HG03575 (cell line): ENCODE results near the gene KIF16B.
"Not testable (repeated sequence)": the region's sequence is repeated elsewhere in the genome, so short reads cannot be mapped to it uniquely, and the experiment has no call there.

Experiments used
- ATAC-seq: cut with Tn5 transposase; IDR thresholded peaks from one replicate; pipeline ENCODE4 v1.9.1; 2021; ENCODE audit not compliant: unreplicated experiment, insufficient number of reproducible peaks, low FRiP score; ENCODE audit errors: extremely low read depth

The KIF16B gene

DNA sequence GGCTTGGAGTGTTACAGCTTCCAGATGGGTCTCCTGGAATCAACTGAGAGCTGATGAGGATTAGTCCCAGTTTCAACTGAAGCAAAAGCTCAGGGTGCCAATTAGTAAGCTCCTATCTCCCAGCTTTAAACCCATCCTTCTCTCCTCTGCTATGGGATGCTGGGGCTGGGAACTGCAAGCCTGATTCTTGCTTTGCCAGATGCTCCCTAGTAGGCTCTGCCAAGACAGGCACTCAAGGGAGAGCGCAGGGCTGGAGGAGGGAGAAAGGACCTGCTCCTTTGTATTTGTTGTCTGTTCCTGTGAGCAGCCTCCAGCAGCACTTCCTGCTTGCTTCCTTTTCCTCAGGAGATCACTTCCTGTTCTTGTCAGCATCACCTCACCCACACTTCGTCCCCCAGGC lies 309.7 kb downstream of the KIF16B start:
- no peak for ATAC-seq

DNA sequence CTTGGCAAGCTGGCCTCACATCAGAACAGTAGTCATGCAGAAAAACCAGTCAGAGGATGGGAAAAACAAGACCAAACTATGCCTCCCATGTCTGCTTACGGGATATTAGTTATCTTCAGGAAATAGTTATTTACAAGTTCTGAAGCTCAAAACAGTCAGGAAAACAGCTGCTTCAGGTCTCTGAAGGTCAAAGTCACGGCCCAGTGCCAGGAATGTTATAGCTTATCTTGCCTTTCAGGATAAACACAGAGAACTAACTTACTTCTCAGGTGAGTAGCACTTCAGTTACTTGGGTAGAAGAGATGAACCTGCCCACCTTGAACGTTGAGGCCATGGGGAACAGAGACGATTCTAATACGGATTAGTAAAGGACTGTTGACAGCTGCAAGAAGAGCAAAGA lies 310.7 kb downstream of the KIF16B start:
- no peak for ATAC-seq

DNA sequence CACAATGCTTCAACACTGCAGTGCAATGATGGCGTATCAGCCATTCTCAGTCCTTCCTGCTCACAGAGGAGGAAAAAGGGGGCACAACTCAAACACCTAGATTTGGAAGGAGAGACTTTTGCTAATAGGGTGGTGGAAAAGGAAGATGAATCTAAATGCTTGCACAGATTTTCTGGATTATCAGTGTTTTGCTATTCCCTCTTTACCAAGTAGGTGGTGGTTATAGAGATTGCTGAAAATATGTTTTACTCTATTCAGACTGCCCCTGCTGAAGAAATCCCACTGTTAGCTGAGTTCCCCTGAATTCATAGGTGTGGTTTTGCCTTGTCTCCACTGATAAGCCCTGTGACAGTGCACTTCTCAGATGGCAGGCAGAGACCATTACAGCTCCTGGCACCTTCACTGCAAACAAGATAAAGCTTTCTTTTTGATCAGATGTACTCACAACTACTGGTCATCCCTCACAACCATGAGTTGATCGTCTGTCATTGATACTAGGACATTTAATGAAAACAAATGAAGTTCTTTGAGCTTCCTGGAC lies 311.4 kb downstream of the KIF16B start:
- no peak for ATAC-seq

DNA sequence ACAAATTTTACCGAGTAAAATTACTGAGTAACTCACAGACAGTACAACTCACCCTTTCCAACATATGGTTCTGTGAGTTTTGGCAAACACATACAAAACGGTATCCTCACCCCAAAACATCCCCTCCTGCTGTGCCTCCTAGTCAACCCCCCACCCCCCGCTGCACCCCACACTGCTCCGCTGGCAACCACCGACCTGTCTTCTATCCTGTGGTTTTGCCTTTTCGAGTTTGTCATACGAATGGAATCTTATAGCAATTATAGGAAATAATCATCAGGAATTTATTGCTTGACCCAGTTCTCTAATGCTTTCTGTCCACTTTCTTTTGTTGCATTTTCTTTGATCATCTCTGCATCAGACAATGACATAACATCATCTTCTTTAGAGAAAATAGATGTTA lies 312.3 kb downstream of the KIF16B start:
- ATAC-seq = no peak

DNA sequence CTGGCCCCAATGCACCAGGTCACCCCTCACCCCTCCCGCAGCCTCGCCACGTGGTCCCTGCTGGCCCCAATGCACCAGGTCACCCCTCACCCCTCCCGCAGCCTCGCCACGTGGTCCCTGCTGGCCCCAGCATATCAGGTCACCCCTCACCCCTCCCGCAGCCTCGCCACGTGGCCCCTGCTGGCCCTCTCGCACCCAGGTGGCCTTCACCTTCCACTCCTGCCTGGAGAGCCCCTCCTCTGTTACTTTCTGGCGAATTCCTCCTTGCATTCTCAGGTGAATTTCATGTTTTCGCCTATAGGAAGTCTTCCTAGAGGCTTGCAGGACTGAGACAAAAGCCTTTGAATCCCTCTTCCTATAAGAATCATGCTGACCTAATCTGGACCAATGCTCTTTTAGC lies 313.1 kb downstream of the KIF16B start:
- not testable (repeated sequence) for ATAC-seq

DNA sequence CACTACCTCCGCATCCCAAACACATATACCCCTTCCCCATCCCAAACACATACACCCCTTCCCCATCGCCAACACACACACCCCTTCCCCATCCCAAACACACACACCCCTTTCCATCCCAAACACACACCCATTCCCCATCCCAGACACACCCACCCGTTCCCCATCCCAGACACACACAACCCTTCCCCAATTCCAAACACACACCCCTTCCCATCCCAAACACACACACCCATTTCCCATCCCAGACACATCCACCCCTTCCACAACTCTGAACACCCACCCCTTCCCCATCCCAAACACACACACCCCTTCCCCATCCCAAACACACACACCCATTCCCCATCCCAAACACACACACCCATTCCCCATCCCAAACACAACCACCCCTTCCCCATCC lies 314.5 kb downstream of the KIF16B start:
- ATAC-seq = no peak

DNA sequence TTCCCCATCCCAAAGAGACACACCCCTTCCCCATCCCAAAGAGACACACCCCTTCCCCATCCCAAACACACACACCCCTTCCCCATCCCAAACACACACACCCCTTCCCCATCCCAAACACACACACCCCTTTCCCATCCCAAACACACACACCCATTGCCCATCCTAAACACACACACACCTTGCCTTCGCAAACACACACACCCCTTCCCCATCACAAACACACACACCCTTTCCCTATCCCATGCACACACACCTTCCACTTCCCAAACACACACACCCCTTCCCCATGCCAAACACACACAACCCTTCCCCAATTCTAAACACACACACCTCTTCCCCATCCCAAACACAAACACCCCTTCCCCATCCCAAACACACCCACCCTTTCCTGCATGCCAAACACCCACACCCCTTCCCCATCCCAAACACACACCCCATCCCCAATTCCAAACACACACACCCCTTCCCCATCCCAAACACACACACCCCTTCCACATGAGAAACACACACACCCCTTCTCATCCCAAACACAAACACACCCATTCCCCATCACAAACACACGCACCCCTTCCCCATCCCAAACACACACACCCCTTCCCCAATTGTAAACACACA lies 315.3 kb downstream of the KIF16B start:
- no peak for ATAC-seq

DNA sequence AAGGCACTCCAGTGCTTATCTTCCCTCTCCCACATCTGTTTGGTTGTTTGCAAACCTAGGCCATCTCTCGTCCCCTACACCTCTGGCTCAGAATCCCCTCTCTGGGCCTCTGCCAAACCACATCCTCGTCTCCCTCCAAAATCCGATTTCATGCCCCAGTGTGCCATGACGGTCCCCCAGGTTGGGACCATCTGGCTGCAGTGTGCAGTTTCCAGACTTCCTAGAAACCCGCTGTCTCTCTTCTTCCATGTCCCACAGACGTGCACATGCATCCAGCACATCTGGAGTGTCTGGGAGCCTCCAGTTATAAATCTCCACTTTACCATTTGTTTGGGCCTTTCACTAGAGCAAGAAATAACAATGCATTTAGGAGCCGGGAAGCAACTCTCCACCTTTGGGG lies 316.2 kb downstream of the KIF16B start:
- no peak for ATAC-seq

DNA sequence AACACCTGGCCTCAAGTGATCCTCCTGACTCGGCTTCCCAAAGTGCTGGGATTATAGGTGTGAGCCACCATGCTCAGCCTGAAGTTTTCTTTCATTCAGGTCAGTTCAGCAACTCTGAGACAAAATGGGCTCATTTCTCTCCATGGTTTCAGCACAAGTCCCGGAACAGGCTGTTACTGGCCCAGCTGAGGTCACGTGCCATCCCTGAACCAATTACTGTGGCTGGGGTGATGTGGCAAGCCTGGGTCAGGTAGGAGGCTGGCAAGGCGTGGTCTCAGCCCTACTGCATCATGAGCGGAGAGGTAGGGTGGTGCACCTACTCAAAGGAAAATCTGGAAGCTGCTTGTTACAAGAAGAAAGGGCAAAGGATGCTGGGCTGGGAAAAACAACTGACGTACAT lies 326.4 kb downstream of the KIF16B start:
- no peak for ATAC-seq

DNA sequence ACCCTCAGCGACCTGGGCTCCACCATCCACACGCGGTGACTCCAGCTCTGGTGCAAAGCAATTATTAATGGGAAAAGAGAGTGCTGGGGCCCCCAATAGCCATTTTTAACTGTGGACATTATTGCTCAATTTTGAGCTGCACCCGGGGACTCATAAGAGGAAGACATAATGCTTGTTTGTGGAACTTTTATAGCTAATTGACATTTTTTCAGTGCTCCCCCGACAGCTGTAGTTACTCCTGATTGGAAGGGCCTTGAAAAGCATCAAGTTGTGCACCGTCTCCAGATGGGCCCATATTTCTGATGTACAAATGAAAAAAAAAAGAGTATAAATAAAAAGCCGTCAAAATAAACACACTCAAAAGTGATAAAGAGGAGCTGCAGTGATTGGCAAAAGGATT lies 327.0 kb downstream of the KIF16B start:
- ATAC-seq = no peak

DNA sequence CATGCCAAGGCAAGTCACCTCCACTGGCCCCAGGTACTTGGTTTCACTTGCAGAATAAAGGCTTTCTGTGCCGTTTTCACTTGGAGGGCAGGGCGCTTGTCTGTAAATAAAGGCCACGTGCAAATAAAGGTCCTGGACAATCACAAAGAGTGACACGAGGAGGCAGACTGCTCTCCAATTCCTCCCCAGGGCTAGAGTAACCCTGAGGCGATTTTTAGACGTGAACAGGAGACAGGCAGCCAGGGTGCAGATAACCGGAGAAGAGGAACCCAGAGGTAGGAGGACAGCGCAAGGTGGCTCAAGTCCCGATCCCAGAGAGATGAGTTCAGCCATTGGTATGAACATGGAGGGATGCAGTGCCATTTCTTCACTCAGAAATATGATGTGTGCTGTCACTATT lies 327.4 kb downstream of the KIF16B start:
- no peak for ATAC-seq

DNA sequence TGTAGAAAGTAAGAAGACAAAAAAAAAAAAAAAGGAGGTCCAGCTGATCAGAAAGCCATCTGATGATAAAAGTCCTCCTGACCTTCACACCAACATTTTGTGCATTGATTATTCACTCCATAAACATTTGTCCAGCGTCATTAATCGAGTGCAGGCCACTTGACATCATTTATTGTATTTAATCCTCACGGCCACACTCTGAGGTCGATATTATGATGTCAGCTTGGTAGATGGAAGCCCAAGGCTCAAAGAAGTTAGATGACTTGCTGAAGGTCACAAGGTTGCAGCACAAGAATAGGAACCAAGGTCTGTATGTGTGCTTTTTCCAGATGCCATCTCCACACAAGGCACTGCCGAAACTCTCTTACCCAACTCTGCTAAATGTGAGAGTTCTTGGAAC lies 328.4 kb downstream of the KIF16B start:
- no peak for ATAC-seq

DNA sequence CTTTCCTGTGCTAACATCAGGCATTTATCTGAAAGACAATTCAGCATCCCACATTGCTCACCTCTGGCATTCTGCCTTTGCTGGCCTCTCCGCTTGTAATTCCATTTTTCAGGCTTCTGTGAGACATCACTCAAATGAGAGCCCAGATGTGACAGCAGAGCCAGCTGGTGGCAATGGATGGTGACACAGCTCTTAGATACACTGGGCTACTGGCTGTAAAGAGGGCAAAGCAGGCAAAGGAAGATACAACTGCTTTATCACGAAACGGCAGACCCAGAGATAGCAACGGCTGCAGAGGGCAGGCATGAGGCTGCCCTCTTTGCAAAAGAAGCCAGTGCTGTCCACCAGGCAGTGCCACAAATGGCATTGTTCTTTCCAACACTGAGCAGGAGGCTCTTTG lies 329.8 kb downstream of the KIF16B start:
- ATAC-seq = no peak

DNA sequence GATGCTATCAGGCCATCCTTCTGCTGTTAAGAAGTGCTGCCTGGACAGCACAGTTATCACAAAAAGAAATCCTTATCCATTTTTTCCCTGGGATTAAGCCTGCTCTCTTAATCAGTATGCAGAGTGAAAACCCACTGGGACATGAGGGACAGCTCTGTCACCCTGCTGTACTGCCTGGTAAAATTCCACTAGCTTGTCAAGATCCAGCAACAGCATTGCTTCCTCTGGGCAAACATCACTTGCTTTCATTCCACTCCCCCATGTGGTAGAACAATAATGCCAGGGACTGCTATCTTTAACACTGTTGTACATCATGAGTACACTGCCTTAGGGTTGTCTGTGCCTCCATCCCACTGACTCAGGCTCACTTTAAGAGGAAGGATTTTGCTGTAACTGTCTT lies 331.3 kb downstream of the KIF16B start:
- no peak for ATAC-seq

DNA sequence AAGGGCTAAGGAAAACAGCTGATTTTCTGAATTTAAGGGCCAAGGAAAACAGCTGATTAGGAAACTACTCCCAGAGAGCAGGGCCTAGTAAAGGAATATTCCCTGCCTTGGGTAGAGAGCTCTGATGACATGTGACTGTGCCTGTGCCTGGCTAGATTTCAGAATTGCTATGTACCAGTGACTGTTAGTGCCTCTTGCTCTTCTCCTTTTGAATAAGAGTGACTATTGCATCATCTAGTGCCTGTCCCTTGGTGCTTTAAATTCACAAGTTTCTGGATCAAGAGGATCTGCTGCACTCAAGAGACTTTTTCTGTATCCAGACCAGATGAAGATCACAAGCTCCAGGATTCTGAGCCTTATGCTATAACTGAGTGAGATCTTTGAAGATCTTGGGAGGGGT lies 332.9 kb downstream of the KIF16B start:
- ATAC-seq = no peak

DNA sequence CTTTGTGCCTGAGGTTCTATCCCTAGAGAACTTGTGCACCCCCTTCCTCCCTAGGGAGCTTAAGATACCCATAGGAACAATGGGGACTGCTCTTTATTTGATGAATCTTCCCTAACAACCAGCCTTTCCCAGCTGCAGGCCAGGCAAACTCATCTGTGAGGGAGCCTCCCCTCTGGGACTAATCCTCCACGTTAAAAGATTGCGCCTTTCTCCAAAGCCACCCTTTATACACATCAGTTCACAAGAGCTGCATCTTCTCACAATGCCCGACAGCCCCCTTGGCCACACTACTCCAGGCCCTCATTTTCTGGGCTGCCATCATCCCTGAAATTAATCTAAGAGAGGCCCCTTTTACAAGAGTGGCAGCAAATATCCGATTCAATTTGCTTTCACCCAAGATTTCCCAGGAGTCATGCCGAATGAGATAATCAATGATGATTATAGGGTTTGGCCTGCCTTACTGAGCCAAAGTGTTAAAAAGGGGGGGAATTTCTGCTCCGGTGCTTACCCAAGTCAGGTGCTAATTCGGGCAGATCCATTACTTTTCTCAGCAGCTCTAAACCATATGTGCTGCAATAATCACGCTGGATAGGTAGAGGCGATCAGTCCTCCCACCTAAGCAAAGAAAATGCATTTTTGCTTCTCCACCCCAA lies 336.5 kb downstream of the KIF16B start:
- ATAC-seq = no peak

DNA sequence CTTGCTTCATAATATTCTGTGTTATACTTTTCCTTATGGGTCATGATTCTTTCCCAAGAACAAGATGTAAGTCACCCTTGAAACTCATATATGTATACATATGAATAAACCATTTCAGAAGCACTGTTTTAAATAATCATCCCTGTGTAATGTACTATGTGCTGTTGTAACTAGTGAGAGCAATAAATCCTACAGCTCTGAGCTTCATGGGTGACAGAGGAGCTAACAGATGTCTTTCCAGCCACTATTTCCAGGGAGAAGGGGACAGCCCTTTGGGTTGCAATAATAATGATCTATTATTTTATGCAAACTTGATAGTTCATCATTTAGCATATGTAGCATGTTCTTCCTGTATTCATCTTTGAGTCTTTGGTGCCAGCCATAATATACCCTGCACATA lies 342.8 kb downstream of the KIF16B start:
- ATAC-seq = no peak

DNA sequence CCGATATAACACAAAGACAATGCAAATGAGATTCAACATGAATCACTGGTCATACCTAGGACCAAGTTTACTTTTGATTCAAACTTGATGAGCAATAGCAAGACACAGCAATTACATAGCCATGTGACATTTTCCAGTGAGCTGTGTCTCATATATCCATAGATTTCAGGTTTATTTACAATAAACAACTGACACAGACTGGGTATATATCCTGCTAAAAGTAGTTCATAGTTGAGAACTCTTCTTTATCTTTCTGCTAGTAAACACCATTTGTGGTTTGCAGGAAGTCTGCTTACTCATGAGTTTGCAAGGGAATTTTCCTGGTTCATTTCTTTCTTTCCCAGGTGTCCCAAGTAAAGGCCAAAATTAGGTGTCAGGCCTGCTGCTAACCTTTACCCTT lies 343.4 kb downstream of the KIF16B start:
- ATAC-seq = no peak

DNA sequence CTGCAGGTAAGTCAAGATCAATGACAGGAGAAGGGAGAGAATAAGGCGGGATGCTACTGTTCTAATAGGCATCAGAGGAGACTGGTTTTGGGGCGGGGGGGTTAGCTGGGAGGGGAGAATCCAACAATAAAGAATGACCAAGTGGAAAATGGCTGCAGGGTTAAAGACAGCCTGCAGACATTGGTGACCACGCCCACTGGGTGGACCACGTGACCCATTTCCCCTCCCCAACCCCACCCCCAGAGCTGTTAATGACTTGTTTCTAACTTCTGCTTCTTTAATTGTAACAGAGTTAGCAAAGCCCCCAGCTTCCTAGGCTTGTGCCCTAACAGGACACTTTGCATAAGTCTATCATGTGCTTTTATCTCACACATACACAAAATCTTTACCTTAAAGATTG lies 344.5 kb downstream of the KIF16B start:
- no peak for ATAC-seq

DNA sequence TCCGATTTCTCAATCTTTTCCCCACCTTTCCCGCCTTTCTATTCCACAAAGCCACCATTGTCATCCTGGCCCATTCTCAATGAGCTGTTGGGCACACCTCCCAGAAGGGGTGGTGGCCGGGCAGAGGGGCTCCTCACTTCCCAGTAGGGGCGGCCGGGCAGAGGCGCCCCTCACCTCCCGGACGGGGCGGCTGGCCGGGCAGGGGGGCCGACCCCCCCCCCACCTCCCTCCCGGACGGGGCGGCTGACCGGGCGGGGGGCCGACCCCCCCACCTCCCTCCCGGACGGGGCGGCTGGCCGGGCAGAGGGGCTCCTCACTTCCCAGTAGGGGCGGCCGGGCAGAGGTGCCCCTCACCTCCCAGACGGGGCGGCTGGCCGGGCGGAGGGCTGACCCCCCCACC lies 346.3 kb downstream of the KIF16B start:
- not testable (repeated sequence) for ATAC-seq

DNA sequence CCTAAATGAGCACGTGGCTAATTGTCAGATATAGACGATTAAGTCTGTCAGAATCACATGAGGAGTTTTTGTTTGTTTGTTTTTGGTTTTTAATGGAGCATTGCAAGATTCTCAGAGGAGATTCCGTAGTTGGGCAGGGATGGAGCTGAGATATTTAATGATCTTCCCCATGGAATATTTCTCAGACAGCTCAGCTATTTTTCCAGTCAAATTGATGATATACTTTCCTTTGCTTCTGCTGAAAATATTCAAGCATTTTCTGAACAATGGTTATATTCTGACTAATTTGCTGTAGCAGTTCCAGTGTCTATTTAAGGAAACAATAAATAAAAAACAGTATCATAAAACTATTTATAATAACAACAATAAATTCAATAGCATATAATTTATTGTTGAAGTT lies 348.4 kb downstream of the KIF16B start:
- ATAC-seq = no peak
